GM18907 (cell line): Measurements from ENCODE around the gene TYMP.

Experiments used
- ATAC-seq: cut with Tn5 transposase; IDR thresholded peaks from one replicate; pipeline ENCODE4 v1.9.1; 2021; ENCODE audit warnings: mild to moderate bottlenecking, moderate library complexity; ENCODE audit not compliant: unreplicated experiment

Gene TYMP, protein sequence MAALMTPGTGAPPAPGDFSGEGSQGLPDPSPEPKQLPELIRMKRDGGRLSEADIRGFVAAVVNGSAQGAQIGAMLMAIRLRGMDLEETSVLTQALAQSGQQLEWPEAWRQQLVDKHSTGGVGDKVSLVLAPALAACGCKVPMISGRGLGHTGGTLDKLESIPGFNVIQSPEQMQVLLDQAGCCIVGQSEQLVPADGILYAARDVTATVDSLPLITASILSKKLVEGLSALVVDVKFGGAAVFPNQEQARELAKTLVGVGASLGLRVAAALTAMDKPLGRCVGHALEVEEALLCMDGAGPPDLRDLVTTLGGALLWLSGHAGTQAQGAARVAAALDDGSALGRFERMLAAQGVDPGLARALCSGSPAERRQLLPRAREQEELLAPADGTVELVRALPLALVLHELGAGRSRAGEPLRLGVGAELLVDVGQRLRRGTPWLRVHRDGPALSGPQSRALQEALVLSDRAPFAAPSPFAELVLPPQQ

DNA sequence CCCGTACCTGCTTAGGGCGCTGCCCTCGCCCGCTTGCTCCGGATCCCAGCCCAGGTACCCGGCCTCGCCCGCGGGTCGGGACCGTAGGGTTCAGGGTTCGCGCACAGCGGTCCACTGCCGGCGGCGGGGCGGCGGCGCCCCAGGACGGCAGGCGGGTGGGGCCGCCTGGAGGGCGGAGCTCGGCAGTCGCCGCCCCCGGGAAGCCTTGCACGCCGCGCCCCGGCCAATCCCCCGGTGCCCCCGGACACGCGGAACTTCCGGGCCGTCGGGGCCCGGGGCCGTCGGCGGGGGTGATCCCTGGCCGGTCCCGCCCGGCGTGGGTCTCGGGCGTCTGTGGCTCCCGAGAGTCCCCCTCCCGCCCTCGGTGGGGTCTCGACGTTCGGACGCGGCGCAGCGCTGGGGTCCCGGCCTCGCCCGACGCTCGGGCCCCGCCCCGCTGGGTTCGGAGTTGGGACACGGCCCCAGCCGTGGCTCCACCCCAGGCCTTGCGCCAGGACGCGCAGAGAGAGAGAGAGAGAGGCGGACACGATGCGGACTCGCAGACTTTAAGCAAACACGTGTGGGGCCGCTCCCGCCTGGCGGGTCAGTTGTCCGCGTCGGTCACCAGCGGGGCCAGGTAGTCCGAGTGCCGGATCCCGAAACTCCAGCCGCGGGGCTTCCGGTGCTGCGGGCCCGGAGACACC lies at the start of gene TYMP:
Gene TYMP, minus strand, starts transcription at position 116 of the 683 bp plus-strand sequence. CDS start 303 bp downstream, outside the sequence.
- peak; percentile 21 for ATAC-seq

DNA sequence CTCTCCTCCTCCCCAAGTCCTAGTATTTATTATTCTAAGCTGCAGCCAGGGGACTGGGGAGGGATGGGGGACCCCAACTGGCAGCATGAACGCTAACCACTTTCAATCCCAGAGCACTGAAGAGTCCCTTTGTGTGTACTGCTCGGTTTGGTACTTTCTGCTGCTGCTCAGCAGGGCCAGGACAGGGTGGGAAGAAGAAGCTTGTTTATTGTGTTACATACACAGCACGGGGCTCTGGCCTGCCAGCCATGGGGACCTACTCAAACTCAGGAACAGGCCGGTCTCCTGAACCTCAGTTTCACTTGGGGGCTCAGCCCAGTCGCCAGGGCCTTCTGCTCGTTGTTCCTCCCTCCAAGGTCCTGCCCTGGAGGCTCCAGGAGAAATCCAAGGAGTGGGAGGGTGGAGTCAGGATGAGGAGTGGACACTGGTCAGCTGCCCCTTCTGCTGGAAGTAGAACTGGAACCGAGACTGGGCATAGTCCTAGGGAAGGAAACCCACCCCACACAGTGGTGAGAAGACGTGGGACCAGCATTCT lies 49.0 kb upstream of the TYMP start:
- ATAC-seq, result no peak

DNA sequence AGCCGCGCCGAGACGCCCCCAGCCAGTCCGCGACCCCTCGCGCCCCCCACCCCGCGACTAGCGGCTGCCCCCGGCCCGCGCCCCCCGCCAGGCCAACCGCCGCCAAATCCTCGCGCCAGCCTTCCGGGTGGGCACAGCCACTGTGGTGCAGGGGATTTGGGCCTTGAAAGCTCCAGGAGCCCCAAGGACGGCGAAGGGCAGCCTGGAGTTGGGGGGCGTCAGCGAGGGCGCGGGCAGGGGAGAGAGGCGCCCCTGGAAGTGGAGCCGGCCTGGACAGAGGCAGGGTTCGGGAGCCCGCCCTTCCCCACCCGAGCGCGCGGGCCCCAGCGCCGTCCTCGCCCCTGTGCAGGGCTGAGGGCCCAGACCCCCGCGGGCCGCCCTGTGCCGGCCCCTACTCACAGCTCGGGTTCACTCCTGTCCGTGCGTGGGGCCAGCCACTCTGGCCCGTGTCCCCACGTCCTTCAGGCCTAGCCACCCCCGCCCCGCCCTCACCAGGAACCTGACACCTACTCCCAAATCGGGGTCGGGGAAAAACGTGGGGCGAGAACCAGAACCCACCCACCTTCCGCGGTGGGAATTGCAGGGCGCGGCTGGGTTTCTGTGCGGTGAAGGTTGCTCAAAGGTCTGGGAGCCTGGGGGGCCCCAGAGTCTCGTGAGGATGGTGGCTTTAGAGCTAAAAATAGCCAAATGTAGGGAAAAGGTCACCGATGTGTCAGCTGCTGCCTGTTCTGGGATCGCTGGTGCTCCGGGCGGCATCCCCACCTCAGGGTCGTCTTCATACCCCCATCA lies 48.4 kb upstream of the TYMP start, which contains the start of gene CPT1B:
Gene CPT1B, minus strand, starts transcription at position 441 of the 789 bp plus-strand sequence. CDS start 512 bp downstream, outside the sequence.
- ATAC-seq, result no peak

DNA sequence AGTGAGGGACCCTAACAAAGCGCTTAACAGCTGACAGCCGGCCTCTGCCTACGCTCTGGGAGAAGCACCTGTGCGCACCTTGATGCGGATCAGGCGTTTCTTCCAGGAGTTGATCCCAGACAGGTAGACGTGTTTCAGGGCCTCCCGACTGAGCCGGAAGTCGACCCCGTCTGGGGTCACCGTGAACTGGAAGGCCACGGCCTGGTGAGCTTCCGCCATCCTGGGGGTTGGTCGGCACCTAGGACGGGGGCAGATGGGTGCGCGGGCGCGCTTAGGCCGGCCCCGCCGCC lies 47.8 kb upstream of the TYMP start:
- no peak for ATAC-seq

DNA sequence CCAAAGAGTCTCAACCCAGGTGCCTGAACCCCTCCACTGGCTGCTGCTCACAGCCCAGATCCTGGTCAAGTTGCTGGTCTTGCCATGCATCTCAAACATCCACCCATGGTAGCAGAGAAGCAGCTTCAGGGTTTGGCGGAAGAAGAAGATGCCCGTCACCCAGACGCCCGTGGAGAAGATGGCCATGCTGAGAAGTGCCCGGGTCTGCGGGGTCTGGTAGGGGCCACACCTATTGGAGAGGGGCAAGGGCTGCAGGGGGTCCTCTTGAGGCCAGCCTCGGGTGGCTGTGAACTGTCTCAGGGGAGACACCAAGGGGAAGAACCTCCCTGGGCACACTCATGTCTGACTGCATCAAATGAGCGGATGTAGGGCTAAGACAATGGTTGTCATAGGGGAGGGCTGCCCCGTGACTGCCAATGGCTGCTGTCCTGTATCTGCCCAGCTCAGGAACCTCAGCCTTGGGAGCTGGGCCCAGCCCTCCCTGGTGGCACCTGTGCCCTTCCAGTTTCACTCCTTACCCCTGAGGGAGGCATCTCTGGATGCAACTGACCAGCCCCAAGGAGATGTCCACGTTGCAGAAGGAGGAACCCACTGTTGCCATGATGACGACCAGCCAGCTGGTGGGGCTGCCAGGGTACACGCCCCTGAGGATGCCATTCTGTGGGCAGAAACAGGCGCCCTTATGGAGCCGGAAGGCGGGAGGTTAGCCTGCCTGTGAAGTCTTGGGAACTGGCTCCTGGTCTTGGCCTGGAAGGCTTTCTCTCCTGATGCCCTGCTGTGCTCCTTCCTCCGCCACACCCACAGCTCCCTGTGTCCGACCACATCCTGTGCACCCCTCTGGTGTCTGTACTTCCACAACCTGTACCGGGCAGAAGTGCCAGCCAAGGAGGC lies 47.2 kb upstream of the TYMP start:
- ATAC-seq, result no peak

DNA sequence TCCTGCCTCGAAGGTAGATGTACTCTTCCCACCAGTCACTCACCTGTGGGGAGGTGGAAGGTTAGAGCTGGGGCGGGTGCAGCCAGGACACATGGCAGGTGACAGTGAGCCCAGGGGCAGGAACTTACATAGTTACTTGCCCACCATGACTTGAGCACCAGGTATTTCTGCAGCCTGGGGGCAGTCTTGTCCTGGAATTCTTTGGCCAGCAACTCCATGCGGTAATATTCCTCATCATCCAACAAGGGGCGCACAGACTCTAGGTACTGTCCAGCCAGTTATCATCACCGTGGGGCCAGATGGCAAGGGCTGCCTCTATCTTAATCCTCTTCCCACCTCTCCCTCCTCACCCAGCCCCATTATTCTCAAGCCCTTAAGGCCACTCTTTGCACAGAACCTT lies 46.3 kb upstream of the TYMP start:
- ATAC-seq, result no peak

DNA sequence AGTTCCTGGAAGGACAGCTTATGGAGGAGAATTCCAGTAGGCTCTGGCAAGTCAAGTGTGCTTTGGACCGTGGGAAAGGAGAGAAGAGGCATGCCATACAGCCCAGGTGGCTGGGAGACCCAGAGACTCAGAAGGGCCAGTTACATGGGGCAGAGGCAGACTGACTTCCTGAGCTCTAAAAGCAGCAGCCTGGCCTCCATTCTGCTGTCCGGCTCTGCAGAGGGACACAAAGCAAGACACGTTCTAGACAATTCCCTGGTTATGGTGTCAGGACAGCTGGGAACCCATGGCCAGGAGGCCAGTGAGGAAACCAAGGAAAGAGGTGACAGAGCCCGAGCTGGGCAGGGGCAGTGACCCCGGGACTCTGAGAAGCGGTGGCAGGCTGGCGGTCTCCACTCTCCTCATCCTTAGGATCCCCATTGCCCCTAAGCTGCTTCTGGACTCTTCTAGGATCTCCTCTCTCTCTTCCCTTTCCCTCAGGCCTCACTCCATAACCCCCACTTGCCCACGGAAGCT lies 45.7 kb upstream of the TYMP start:
- ATAC-seq, result no peak

DNA sequence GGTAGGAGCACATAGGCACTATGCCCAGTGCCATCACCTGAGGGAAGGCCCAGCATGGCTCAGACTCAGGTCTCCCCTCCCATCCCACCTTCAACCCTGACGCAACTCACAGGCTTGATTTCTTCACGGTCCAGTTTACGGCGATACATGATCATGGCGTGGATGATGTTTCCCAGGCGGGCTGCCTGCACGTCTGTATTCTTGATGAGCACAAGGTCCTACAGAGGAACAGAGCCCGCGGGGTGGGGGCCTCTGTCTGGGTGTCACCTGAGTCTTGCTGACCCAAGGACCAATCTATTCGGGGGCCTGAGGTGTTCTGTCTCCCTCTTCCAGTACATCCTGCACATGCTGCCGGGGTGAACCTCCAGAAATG lies 44.6 kb upstream of the TYMP start:
- ATAC-seq, result no peak

DNA sequence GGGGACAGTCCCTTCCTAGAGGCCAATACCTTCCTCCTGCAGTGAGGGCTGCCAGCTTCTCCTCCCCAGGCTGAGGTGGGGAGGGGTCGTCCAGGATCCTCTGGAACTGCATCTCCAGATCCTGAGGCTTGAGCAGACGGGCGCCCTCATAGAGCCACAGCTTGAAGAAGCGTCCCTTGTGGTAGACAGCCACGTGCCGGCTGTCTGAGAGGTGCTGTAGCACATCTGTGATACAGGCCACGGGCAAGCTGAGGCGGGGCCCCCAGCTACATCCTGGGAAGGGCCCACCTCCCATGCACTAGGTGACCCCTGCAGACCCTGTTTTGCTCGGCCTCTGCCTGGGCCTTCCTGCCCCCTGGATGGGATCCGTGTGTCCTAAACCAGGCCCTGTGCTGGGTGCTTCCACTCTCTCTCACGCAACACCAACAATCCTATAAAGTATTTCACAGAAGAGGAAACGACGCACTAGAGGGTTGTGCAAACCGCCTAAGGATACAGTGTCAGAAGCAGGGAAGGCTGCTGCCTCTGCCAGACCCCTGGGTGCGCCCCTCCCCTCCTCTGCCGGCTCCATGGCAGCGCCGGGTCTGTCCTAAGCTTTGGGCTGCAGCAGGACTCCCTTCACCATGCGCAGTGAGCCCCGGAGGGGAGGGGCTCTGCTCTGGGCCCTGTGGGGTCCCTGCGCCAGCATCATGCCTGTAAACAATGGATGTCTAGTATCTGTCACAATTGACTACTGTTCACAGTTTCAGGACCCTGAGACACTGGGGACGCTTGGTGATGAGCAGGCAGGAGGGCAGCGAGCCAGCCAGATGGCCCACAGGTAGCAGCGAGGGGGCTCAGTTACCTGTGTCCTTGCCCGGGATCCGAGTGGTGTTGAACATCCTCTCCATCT lies 43.9 kb upstream of the TYMP start:
- ATAC-seq, result no peak

DNA sequence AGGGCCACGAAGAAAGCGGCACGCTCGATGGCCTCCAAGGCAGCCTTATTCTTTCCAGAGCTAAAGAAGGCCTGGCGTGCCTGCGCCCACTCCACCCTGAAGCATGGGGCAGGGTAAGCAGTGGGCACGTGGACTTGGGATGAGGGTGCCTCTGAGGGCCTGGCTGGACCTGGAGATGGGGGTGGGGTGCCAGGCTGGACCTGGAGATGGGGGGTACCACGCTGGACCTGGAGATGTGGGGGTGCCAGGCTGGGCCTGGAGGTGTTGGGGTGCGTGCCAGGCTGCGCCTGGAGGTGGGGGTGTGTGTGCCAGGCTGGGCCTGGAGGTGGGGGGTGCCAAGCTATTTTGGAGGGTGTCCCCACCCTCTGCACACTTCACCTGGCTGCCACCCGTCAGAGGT lies 43.2 kb upstream of the TYMP start:
- ATAC-seq, result no peak

DNA sequence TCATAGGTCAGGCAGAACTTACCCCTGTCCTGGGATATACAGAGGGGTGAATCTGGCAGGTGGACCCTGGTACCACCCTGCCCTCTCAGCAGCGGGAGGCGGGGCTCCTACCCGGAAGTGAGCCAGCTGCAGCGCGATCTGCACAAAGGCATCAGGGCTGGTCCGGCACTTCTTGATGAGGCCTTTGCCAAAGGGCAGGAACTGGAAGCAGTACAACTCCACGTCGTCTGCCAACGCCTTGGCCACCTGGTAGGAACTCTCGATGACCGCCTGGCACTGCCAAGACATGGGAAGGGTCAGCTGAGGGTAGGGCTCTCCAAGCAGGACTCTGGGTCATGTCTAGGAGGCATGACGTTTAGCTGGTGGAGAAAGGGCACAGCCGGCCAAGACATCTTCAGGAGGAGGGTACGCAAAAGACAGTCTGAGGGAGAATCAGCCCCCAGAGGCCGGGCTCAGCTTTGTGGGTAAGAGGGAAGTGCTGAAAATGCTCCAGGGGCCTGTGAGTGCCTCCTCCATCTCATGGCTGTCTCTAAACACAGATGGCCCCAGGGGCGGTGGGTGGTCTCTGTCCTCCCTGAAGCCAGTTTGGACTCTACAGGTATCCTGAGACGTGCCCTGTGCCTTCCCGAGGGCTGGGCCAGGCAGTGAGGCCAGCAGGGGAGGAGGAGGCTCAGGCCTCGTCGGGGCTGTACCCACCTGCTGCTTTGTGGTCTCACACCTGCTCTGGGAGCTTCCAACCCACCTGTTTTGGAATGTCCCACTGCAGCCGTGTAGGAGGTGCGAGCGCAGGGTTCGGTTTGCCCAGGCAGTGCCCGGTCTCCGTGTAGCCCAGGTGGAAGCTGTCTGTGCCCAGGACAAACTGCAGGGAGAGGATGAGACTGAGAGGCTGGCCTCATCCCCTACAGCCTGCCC lies 41.7 kb upstream of the TYMP start:
- no peak for ATAC-seq

DNA sequence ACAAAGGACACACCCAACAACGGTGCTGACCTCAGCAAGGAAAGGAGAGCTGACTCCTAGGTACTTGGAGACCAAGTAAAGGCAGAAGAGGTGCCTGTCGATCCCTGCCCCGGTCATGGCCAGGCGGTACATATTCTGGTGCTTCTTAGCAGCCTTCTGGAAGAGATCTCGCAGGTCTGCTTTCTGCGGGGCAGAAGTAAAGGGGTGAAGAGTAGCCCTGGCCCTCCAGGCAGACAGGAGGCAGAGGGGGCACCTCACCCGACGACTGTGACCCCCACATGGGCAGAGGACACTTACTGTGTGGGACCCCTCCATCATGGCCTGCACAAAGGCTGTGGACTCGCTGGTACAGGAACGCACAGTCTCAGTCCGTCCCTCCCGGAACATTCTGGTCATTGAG lies 41.0 kb upstream of the TYMP start:
- ATAC-seq, result no peak

DNA sequence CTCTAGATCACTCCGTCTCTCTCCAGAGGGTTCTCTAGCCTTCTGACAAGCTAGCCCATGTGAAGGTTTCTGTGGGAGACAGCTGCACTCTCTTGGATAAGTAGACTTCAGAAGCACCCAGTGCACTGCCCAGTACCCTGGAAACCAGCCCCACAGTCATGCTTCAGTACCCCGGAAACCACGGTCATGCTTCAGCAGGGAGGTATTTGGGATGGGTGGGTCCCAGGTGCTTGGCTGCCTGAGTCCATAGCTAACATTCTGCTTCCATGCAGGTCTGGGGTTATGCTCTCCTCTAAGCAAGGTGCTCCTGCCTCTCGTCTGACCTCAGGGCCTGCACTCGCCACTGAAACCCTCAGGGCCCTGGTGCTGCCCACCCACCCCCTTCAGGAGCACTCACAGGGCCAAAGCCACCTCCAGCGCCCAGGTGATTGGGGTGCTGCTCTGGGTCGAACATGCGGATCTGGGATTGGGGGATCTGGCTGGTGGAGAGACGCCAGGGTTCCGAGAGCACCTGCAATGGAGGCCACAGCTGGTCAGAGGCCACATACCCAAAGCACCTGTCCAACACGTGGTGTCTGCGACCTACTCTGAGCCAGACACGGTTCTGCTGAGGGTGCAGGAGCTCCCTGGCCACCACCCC lies 40.2 kb upstream of the TYMP start:
- no peak for ATAC-seq

DNA sequence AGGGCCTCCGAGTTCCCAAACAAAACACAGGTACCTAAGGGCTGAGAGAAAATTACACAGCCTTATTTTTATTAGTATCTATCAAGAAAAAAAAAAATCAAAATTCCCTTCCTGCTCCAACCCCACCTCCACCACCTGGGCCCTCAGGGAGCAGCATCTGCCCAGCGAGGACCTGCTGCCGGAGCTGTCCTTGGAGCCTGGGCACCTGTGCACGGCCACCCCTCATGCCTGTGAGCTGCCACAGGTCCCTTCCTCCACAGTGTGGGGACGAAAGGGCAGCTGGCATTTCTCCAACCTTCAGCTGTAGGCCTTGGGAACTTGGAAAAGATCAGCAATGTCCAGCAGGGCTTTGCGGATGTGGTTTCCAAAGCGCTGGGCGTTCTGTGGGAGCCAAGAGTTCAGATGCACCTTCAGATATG lies 39.2 kb upstream of the TYMP start:
- no peak for ATAC-seq

DNA sequence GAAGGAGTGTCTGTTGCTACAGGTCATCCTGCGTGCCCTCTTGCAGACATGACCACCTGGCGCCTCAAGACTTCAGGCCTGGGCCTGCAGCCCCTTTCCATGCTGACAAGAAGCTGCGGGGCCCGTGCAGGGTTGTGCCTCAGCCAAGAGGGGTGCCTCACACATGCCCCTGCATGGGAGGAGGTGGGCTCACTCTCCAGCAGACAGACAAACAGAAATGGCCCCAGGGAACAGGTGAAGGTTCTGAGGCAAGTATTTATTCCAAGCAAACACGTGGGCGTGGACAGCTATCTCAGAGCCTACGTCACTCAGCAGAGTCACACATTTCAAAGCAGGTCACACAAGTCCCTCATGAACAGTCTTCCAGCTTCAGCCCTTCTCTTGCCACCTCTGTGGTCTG lies 38.8 kb upstream of the TYMP start:
- no peak for ATAC-seq

DNA sequence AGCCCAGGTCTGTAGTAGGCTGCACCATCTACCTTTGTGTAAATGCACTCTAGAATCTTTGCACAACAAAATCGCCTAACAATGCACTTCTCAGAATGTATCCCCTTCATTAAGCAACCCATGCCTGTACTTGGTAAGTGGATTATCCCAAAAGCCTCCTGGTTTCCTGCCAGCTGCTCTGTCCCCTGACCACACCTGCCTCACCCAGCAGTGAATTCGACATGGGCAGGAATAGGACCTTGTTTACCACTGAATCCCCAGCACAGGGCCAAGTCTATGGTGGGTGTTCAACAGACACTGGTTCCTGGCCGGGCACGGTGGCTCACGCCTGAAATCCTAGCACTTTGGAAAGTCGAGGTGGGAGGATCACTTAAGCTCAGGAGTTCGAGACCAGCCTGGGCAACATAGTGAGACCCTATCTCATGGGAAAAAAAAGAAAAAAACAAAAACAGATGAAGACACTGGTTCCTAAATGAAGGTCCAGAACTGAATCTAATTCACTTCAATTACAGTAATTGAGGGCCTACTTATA lies 38.0 kb upstream of the TYMP start:
- no peak for ATAC-seq

DNA sequence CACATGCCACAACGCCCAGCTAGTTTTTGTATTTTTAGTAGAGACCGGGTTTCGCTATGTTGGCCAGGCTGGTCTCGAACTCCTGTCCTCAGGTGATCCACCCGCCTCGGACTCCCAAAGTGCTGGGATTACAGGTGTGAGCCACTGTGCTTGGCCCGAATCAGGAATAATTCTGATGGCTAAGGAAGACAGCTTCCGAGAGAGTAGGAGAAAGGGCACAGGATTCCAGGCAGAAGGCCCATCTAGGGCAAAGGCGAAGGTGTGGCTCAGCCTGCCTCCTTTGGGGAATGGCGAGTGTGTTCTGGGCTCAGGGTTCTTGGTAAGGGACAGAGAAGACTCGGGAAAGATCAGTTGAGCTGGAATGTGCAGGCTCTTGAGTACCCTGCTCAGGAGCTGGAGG lies 34.5 kb upstream of the TYMP start:
- ATAC-seq, result no peak
